ENCODE results near the gene ZNF460.
"Not testable (repeated sequence)": the region's sequence is repeated elsewhere in the genome, so short reads cannot be mapped to it uniquely, and the experiment has no call there.

Gene ZNF460

GRCh38 chr19:57244513-57244912 lies 35.8 kb upstream of the ZNF460 start:
- no peak for DNase-seq (ENCODE audit: low spot score)
- TF ChIP-seq CTCF (IDR thresholded peaks at IDR 0.05; ENCODE audit: extremely low read depth, missing control alignments), result no peak

- TF ChIP-seq CTCF (IDR thresholded peaks at IDR 0.05; ENCODE audit: extremely low read depth, missing control alignments), result no peak
- DNase-seq (ENCODE audit: low spot score), result no peak
Observed at GRCh38 chr19:57245066-57245465, 35.2 kb upstream of the ZNF460 start.

GRCh38 chr19:57245959-57246358 lies 34.3 kb upstream of the ZNF460 start:
- no peak for DNase-seq (ENCODE audit: low spot score)
- TF ChIP-seq CTCF (IDR thresholded peaks at IDR 0.05; ENCODE audit: extremely low read depth, missing control alignments), result no peak

- no peak for TF ChIP-seq CTCF (IDR thresholded peaks at IDR 0.05; ENCODE audit: extremely low read depth, missing control alignments)
- DNase-seq (ENCODE audit: low spot score), result no peak
Observed at GRCh38 chr19:57248646-57249045, 31.6 kb upstream of the ZNF460 start.

- no peak for DNase-seq (ENCODE audit: low spot score)
- TF ChIP-seq CTCF (IDR thresholded peaks at IDR 0.05; ENCODE audit: extremely low read depth, missing control alignments), result no peak
Observed at GRCh38 chr19:57249329-57249728, 31.0 kb upstream of the ZNF460 start.

- not testable (repeated sequence) for DNase-seq (ENCODE audit: low spot score)
Observed at GRCh38 chr19:57253767-57254166, 26.5 kb upstream of the ZNF460 start.

GRCh38 chr19:57262044-57262443 lies 18.2 kb upstream of the ZNF460 start:
- no peak for TF ChIP-seq CTCF (IDR thresholded peaks at IDR 0.05; ENCODE audit: extremely low read depth, missing control alignments)
- DNase-seq (ENCODE audit: low spot score), result no peak

- TF ChIP-seq CTCF (IDR thresholded peaks at IDR 0.05; ENCODE audit: extremely low read depth, missing control alignments), result no peak
- no peak for DNase-seq (ENCODE audit: low spot score)
Observed at GRCh38 chr19:57263244-57263741, 17.0 kb upstream of the ZNF460 start.
